ENCODE data around the gene SH3RF1.

SH3RF1 gene

GRCh38 chr4:169102026-169102425, 168.7 kb downstream of the SH3RF1 start:
- DNase-seq = peak in 2 of 4 experiments; percentile 29 to 35

GRCh38 chr4:169100670-169101101, 170.1 kb downstream of the SH3RF1 start:
- DNase-seq = no peak

- DNase-seq = no peak
Observed at GRCh38 chr4:169099771-169100180, 171.0 kb downstream of the SH3RF1 start.

- DNase-seq = no peak
Observed at GRCh38 chr4:169098969-169099690, 171.6 kb downstream of the SH3RF1 start.

- peak; percentile 67 to 88 (median 79) for DNase-seq
Observed at GRCh38 chr4:169098532-169098931, 172.2 kb downstream of the SH3RF1 start.

- DNase-seq = no peak
Observed at GRCh38 chr4:169098054-169098497, 172.7 kb downstream of the SH3RF1 start.

GRCh38 chr4:169096221-169096620, 174.5 kb downstream of the SH3RF1 start:
- DNase-seq = no peak

GRCh38 chr4:169094656-169095231, 176.0 kb downstream of the SH3RF1 start:
- no peak for DNase-seq

GRCh38 chr4:169092889-169093522, 177.8 kb downstream of the SH3RF1 start:
- no peak for DNase-seq

- DNase-seq = peak in 2 of 4 experiments; percentile 13 to 15
Observed at GRCh38 chr4:169090484-169091215, 180.1 kb downstream of the SH3RF1 start.

- DNase-seq = no peak
Observed at GRCh38 chr4:169089004-169089403, 181.8 kb downstream of the SH3RF1 start.

GRCh38 chr4:169084954-169085353, 185.8 kb downstream of the SH3RF1 start:
- DNase-seq = no peak

- DNase-seq = peak in 3 of 4 experiments; percentile 39 to 68 (median 54)
Observed at GRCh38 chr4:169080981-169081380, 189.8 kb downstream of the SH3RF1 start.

GRCh38 chr4:169079942-169080827, 190.6 kb downstream of the SH3RF1 start:
- peak; percentile 75 to 92 (median 84) for DNase-seq

GRCh38 chr4:169074117-169074516, 196.6 kb downstream of the SH3RF1 start:
- no peak for DNase-seq

GRCh38 chr4:169071747-169072146, 199.0 kb downstream of the SH3RF1 start:
- DNase-seq = no peak

- DNase-seq = peak in 1 of 4 experiments; percentile 11
Observed at GRCh38 chr4:169070895-169071218, 199.9 kb downstream of the SH3RF1 start.

GRCh38 chr4:169070071-169070894, 200.5 kb downstream of the SH3RF1 start:
- DNase-seq = no peak

- peak; percentile 15 to 31 (median 30) for DNase-seq
Observed at GRCh38 chr4:169068423-169068822, 202.3 kb downstream of the SH3RF1 start.

- no peak for DNase-seq
Observed at GRCh38 chr4:169066934-169067333, 203.8 kb downstream of the SH3RF1 start.

- DNase-seq = no peak
Observed at GRCh38 chr4:169064296-169064695, 206.5 kb downstream of the SH3RF1 start.
